Skeletal muscle tissue (tissue), 4 donors: ENCODE results near the gene CCDC85B. TPM values are rescaled to one million over a fixed set of nuclear protein-coding genes. Genes with fewer than 3 reads are reported as not detected.
"Not testable (repeated sequence)": the region's sequence is repeated elsewhere in the genome, so short reads cannot be mapped to it uniquely, and the experiment has no call there.

ENCODE experiments used
- H3K27ac ChIP-seq: one replicate; pipeline ENCODE4 v1.7.0; 2013; ENCODE audit warnings: mild to moderate bottlenecking, low read depth, low read length, inconsistent platforms
- H3K27me3 ChIP-seq, 3 donors: one replicate each; pipeline ENCODE4 v1.7.0; 2013; ENCODE audit warnings: low read length in 3 of 3; ENCODE audit not compliant: control insufficient read depth in 3 of 3, insufficient read depth in 3 of 3
- H3K36me3 ChIP-seq, 3 donors: one replicate each; pipeline ENCODE4 v1.7.0; 2013; ENCODE audit warnings: low read length in 3 of 3; ENCODE audit not compliant: control insufficient read depth in 3 of 3, insufficient read depth in 3 of 3
- H3K4me1 ChIP-seq, 3 donors: one replicate each; pipeline ENCODE4 v1.7.0; 2013; ENCODE audit warnings: low read length in 3 of 3, mild to moderate bottlenecking in 3 of 3; ENCODE audit not compliant: control insufficient read depth in 3 of 3, insufficient read depth in 3 of 3
- H3K4me3 ChIP-seq, 3 donors: one replicate each; pipeline ENCODE4 v1.7.0; 2013; ENCODE audit warnings: low read length in 3 of 3
- H3K9ac ChIP-seq, 3 donors: one replicate each; pipeline ENCODE4 v1.7.0; 2013; ENCODE audit warnings: low read length in 3 of 3, mild to moderate bottlenecking in 3 of 3, moderate library complexity in 2 of 3, low read depth in 1 of 3
- H3K9me3 ChIP-seq, 3 donors: one replicate each; pipeline ENCODE4 v1.7.0; 2013; ENCODE audit warnings: low read length in 3 of 3; ENCODE audit not compliant: control insufficient read depth in 3 of 3
- total RNA-seq: library from RNA; depleted of rRNA; stranded (reverse); fragments of >200 nt; gene quantifications from one replicate; pipeline ENCODE4 v1.2.3, GENCODE V29; 2014
- donor health status: Osteomylitis.

CCDC85B gene
- total RNA-seq, 1 donor from 2014 or later, result 12.0 TPM

GRCh38 chr11:65885808-65886536, 4.5 kb upstream of the CCDC85B start:
- no peak overlapping the region for H3K4me3 ChIP-seq
- no peaks in the 10 kb centered on the region for H3K9me3 ChIP-seq
- H3K27me3 ChIP-seq, result no peaks in the 10 kb centered on the region
- no peak overlapping the region for H3K9ac ChIP-seq
- no peak overlapping the region for H3K27ac ChIP-seq
- H3K4me1 ChIP-seq, result peaks cover 30 to 44% (median 39%) of the 10 kb centered on the region in 3 donors
- H3K36me3 ChIP-seq, result peaks cover 33 to 42% (median 34%) of the 10 kb centered on the region in 3 donors

- Histone ChIP-seq H3K27me3 (no peaks in the 10 kb centered on the region), H3K4me3 (peak overlapping the region; percentile 89 to 96 (median 92)), H3K36me3 (peaks cover 33 to 42% (median 34%) of the 10 kb centered on the region in 3 donors), H3K9me3 (no peaks in the 10 kb centered on the region), H3K4me1 (peaks cover 38 to 55% (median 48%) of the 10 kb centered on the region in 3 donors), H3K27ac (peak overlapping the region; percentile 89), H3K9ac (peak overlapping the region; percentile 84 to 87 (median 86))
These were observed 3.4 kb upstream of the CCDC85B start for GRCh38 chr11:65886826-65887722.

DNA sequence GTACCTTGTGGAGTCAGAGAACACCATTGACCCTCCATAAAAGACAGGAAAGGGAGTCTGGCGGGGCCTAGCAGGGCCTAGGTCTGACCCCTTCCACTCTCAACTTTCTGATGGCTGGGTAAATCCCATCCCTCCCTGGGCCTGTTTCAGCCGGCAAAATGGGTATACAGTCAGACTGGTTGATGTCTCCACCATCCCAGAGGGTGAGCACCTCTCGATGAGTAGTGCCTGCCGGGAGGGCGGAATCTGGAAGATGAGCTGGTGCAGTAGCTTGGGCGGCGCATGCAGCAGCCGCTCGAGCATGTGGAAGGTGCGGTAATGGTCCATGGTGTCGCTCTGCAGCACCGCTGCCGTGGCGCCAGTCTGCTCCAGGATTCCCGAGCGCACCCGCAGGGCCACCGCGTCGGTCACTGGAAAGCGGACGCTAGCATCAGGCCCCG, 2.7 kb upstream of the CCDC85B start:
- Histone ChIP-seq H3K27me3 (no peaks in the 10 kb centered on the region), H3K4me3 (peak overlapping the region; percentile 89 to 96 (median 92)), H3K36me3 (peaks cover 29 to 37% (median 34%) of the 10 kb centered on the region in 3 donors), H3K9me3 (no peaks in the 10 kb centered on the region), H3K27ac (peak overlapping the region; percentile 89), H3K9ac (peak overlapping the region; percentile 84 to 87 (median 86)), H3K4me1 (peaks cover 45 to 62% (median 55%) of the 10 kb centered on the region in 3 donors)

- H3K27me3 ChIP-seq, result no peaks in the 10 kb centered on the region
- H3K4me3 ChIP-seq, result peak within 1 kb of the TSS; percentile 89 to 96 (median 92)
- peak within 1 kb of the TSS; percentile 86 to 93 (median 90) for H3K9ac ChIP-seq
- peaks cover 24 to 33% (median 32%) of the 10 kb centered on the region in 3 donors for H3K36me3 ChIP-seq
- no peaks in the 10 kb centered on the region for H3K9me3 ChIP-seq
- H3K4me1 ChIP-seq, result peaks cover 48 to 66% (median 58%) of the 10 kb centered on the region in 3 donors
- H3K27ac ChIP-seq, result peak within 1 kb of the TSS; percentile 89
These were observed 2.2 kb upstream of the CCDC85B start, which contains the start of gene FIBP for GRCh38 chr11:65888163-65888814. Gene FIBP (minus strand): TSS chr11:65888471. CDS start chr11:65888418, 53 bp downstream.

- peak overlapping the region; percentile 78 to 86 (median 82) for H3K4me3 ChIP-seq
- peaks cover under 1 to 6% (median 5%) of the 10 kb centered on the region in 3 donors for H3K36me3 ChIP-seq
- H3K9ac ChIP-seq, result peak overlapping the region; percentile 82 to 96 (median 85)
- peak overlapping the region; percentile 89 for H3K27ac ChIP-seq
- H3K27me3 ChIP-seq, result no peaks in the 10 kb centered on the region
- H3K9me3 ChIP-seq, result no peaks in the 10 kb centered on the region
- H3K4me1 ChIP-seq, result peaks cover 50 to 71% (median 56%) of the 10 kb centered on the region in 3 donors
These were observed 1.0 kb downstream of the CCDC85B start for GRCh38 chr11:65891219-65892136.

GRCh38 chr11:65892137-65892540, 1.7 kb downstream of the CCDC85B start:
- H3K27me3 ChIP-seq, H3K9me3 ChIP-seq, H3K36me3 ChIP-seq: not testable (repeated sequence)
- H3K4me1 ChIP-seq, result peaks cover 50 to 66% (median 52%) of the 10 kb centered on the region in 3 donors
- H3K4me3 ChIP-seq, result peak overlapping the region; percentile 78 to 86 (median 82)
- peak overlapping the region; percentile 82 to 96 (median 85) for H3K9ac ChIP-seq
- peak overlapping the region; percentile 89 for H3K27ac ChIP-seq

- peak overlapping the region; percentile 89 for H3K27ac ChIP-seq
- peaks cover 43 to 60% (median 45%) of the 10 kb centered on the region in 3 donors for H3K4me1 ChIP-seq
- no peaks in the 10 kb centered on the region for H3K36me3 ChIP-seq
- peak overlapping the region in 2 of 3 donors; percentile 30 to 35 for H3K4me3 ChIP-seq
- no peaks in the 10 kb centered on the region for H3K27me3 ChIP-seq
- H3K9ac ChIP-seq, result peak overlapping the region in 2 of 3 donors; percentile 32 to 96
- H3K9me3 ChIP-seq, result no peaks in the 10 kb centered on the region
These were observed 2.3 kb downstream of the CCDC85B start for GRCh38 chr11:65892661-65893317.

GRCh38 chr11:65894034-65894591, 3.6 kb downstream of the CCDC85B start:
- H3K27ac ChIP-seq, result peak overlapping the region; percentile 73
- H3K9me3 ChIP-seq, result no peaks in the 10 kb centered on the region
- H3K9ac ChIP-seq, result peak overlapping the region in 2 of 3 donors; percentile 70
- peak overlapping the region; percentile 35 to 48 (median 40) for H3K4me3 ChIP-seq
- H3K36me3 ChIP-seq, result no peaks in the 10 kb centered on the region
- peaks cover 36 to 49% (median 36%) of the 10 kb centered on the region in 3 donors for H3K4me1 ChIP-seq
- peaks cover 0 to 7% (median 2%) of the 10 kb centered on the region in 3 donors for H3K27me3 ChIP-seq
